Measurements from ENCODE around the gene TP53I13. TPM values are rescaled to one million over a fixed set of nuclear protein-coding genes. Genes with fewer than 3 reads are reported as not detected.

Gene TP53I13, protein sequence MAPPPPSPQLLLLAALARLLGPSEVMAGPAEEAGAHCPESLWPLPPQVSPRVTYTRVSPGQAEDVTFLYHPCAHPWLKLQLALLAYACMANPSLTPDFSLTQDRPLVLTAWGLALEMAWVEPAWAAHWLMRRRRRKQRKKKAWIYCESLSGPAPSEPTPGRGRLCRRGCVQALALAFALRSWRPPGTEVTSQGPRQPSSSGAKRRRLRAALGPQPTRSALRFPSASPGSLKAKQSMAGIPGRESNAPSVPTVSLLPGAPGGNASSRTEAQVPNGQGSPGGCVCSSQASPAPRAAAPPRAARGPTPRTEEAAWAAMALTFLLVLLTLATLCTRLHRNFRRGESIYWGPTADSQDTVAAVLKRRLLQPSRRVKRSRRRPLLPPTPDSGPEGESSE
- 100 to 1,000 TPM in 2 of 4 donors, 10 to 100 TPM in 2; 66.4 to 326 (median 192) TPM for polyA plus RNA-seq
- long read RNA-seq, donor 1 = 0 reads
- long read RNA-seq, donor 2, transcript TP53I13-201 (7 exons, 1,530 nt) = major isoform, 14 of 15 reads
- long read RNA-seq, donor 2, partial matches to known transcripts = 0 of 15 reads
- long read RNA-seq, donor 2, other reads (novel, unspliced or antisense) = 0 of 15 reads
- long read RNA-seq, donor 3, transcript TP53I13-201 (7 exons, 1,530 nt) = major isoform, 13 of 33 reads
- long read RNA-seq, donor 3, transcript TP53I13-206 (1 exons, 2,468 nt) = minor isoform, 12 of 33 reads
- long read RNA-seq, donor 3, partial matches to known transcripts = 8 of 33 reads
- long read RNA-seq, donor 3, other reads (novel, unspliced or antisense) = 0 of 33 reads
- long read RNA-seq, donor 4 = 0 reads
- long read RNA-seq, donor 5, transcript TP53I13-206 (1 exons, 2,468 nt) = minor isoform, 6 of 28 reads
- long read RNA-seq, donor 5, transcript TP53I13-201 (7 exons, 1,530 nt) = major isoform, 11 of 28 reads
- long read RNA-seq, donor 5, partial matches to known transcripts = 11 of 28 reads
- long read RNA-seq, donor 5, other reads (novel, unspliced or antisense) = 0 of 28 reads
- long read RNA-seq, donor 6, transcript TP53I13-206 (1 exons, 2,468 nt) = minor isoform, 8 of 25 reads
- long read RNA-seq, donor 6, transcript TP53I13-201 (7 exons, 1,530 nt) = major isoform, 10 of 25 reads
- long read RNA-seq, donor 6, partial matches to known transcripts = 7 of 25 reads
- long read RNA-seq, donor 6, other reads (novel, unspliced or antisense) = 0 of 25 reads
- long read RNA-seq, donor 7, transcript TP53I13-201 (7 exons, 1,530 nt) = major isoform, 28 of 42 reads
- long read RNA-seq, donor 7, transcript TP53I13-206 (1 exons, 2,468 nt) = minor isoform, 5 of 42 reads
- long read RNA-seq, donor 7, partial matches to known transcripts = 7 of 42 reads
- long read RNA-seq, donor 7, other reads (novel, unspliced or antisense) = 0 of 42 reads
- long read RNA-seq, donor 8, partial matches to known transcripts = 0 of 4 reads
- long read RNA-seq, donor 8, other reads (novel, unspliced or antisense) = 0 of 4 reads
- long read RNA-seq, donor 9, partial matches to known transcripts = 0 of 7 reads
- long read RNA-seq, donor 9, other reads (novel, unspliced or antisense) = 0 of 7 reads
- long read RNA-seq, donor 10, transcript TP53I13-201 (7 exons, 1,530 nt) = major isoform, 20 of 27 reads
- long read RNA-seq, donor 10, partial matches to known transcripts = 5 of 27 reads
- long read RNA-seq, donor 10, other reads (novel, unspliced or antisense) = 0 of 27 reads

DNA sequence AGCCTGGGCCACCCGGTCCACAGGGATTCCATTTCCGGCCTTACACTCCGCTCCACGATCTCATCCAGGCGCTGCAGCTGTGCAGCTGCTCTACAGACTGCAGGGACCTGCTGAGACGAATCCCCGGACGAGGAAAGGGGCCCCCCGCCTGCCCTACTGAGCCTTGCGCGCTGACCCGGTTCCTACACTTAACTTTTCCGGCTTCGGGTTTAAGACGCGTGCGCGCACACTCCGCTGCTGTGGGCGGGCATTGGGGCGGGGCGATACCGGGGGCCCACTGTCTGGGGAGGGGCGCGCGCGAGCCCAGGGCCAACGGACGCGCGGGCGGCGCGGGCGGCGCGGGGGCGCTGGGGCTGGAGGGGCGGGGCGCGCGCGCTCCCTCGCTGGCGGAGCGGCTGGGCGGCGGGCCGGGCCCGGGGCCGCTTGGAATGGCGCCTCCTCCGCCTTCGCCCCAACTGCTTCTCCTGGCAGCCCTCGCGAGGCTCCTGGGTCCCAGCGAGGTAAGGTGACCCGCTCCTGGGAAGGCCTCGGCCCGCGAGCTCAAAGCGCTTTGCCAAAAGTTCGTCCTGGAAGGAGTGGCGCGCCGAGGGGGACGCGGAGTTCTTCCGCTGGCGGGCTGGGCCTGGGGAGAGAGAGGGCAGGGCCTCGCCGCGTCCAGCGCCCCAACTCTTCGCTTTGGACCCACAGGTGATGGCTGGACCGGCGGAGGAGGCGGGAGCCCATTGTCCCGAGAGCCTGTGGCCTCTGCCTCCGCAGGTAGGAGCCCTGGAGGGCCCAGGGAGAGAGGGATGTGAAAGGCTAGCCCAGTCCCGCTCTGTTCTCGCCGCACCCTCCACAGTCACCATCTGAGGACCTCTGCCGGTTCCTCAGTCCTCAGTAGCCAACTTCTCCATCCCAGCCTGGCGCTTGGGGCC, at the start of gene TP53I13:
TP53I13 (plus strand) TSS at position 371 of the 914 bp plus-strand sequence; CDS start at position 429, 58 bp downstream.
- H3K4me3 ChIP-seq (ENCODE audit: low read depth in 1 of 3, low read length in 3 of 3) = peak within 1 kb of the TSS; percentile 52 to 83 (median 79)
- peaks cover 0 to 51% (median 10%) of the 10 kb centered on the region in 3 donors for H3K4me1 ChIP-seq (ENCODE audit: control insufficient read depth in 3 of 3, insufficient read depth in 2 of 3, low read depth in 1 of 3, low read length in 2 of 3)
- peaks cover 0 to 8% (median 0%) of the 10 kb centered on the region in 3 donors for H3K27me3 ChIP-seq (ENCODE audit: control insufficient read depth in 3 of 3, insufficient read depth in 3 of 3, low read length in 3 of 3)
- peak; percentile 89 to 96 for DNase-seq
- no peak for FAIRE-seq
- 1% methylated on average over 50 to 85 of the region's 85 CpGs for WGBS, 3 donors
- peak within 1 kb of the TSS; percentile 86 to 99 (median 97) for H3K27ac ChIP-seq (ENCODE audit: low read depth in 1 of 3, low read length in 2 of 3)
- no peaks in the 10 kb centered on the region for H3K9me3 ChIP-seq (ENCODE audit: control insufficient read depth in 2 of 2, insufficient read depth in 1 of 2, low read depth in 1 of 2, low read length in 1 of 2)
- peaks cover 0 to 43% (median 0%) of the 10 kb centered on the region in 3 donors for H3K36me3 ChIP-seq (ENCODE audit: control insufficient read depth in 3 of 3, insufficient read depth in 2 of 3, low read depth in 1 of 3, low read length in 3 of 3)

DNA sequence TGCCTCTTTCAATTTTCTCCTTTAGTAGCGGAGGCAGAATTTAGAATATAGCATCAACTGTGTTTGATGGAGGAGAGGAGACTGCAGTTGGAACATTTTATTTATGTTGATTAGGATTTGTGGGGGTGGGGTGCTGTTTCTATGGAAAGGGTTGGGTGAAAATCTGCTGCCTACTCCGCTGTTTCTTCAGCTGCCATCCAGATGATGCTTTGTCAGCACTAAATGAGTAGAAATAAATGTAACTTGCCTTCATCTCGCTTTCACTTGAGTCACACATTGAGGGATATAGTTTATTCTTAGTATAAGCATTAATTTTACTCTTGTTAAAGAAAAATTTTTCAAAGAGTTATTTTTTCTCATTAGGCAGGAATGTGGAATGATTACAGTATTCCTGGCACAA, 43.8 kb upstream of the TP53I13 start:
- Histone ChIP-seq H3K27ac (ENCODE audit: low read depth in 1 of 3, low read length in 2 of 3) (no peak overlapping the region), H3K9me3 (ENCODE audit: control insufficient read depth in 2 of 2, insufficient read depth in 1 of 2, low read depth in 1 of 2, low read length in 1 of 2) (no peaks in the 10 kb centered on the region), H3K4me3 (ENCODE audit: low read depth in 1 of 3, low read length in 3 of 3) (no peak overlapping the region), H3K4me1 (ENCODE audit: control insufficient read depth in 3 of 3, insufficient read depth in 2 of 3, low read depth in 1 of 3, low read length in 2 of 3) (no peaks in the 10 kb centered on the region), H3K27me3 (ENCODE audit: control insufficient read depth in 3 of 3, insufficient read depth in 3 of 3, low read length in 3 of 3) (no peaks in the 10 kb centered on the region), H3K36me3 (ENCODE audit: control insufficient read depth in 3 of 3, insufficient read depth in 2 of 3, low read depth in 1 of 3, low read length in 3 of 3) (peaks cover 2 to 59% (median 10%) of the 10 kb centered on the region in 3 donors)
- DNase-seq (no peak), FAIRE-seq (no peak)
- whole genome bisulfite sequencing, 3 donors = 98 to 99% (median 98%) methylated on average over 3 of the region's 3 CpGs

DNA sequence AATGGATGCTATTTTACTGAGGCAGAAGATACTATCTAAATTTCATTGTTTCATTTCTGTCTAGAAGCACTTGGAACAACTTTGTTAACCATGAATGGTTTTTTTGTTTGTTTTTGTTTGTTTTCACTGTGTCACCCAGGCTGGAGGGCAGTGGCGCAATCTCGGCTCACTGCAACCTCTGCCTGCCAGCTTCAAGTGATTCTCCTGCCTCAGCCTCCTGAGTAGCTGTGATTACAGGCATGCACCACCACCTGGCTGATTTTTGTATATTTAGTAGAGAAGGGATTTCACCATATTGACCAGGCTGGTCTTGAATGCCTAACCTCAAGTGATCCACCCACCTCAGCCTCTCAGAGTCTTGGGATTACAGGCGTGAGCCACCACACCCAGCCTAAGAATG, 42.2 kb upstream of the TP53I13 start:
- Histone ChIP-seq H3K4me1 (ENCODE audit: control insufficient read depth in 3 of 3, insufficient read depth in 2 of 3, low read depth in 1 of 3, low read length in 2 of 3) (no peaks in the 10 kb centered on the region), H3K36me3 (ENCODE audit: control insufficient read depth in 3 of 3, insufficient read depth in 2 of 3, low read depth in 1 of 3, low read length in 3 of 3) (peaks cover 2 to 50% (median 18%) of the 10 kb centered on the region in 3 donors), H3K4me3 (ENCODE audit: low read depth in 1 of 3, low read length in 3 of 3) (no peak overlapping the region), H3K9me3 (ENCODE audit: control insufficient read depth in 2 of 2, insufficient read depth in 1 of 2, low read depth in 1 of 2, low read length in 1 of 2) (no peaks in the 10 kb centered on the region), H3K27ac (ENCODE audit: low read depth in 1 of 3, low read length in 2 of 3) (no peak overlapping the region), H3K27me3 (ENCODE audit: control insufficient read depth in 3 of 3, insufficient read depth in 3 of 3, low read length in 3 of 3) (no peaks in the 10 kb centered on the region)
- FAIRE-seq (no peak), DNase-seq (no peak)
- WGBS, 3 donors = 94 to 99% (median 95%) methylated on average over 3 of the region's 3 CpGs

DNA sequence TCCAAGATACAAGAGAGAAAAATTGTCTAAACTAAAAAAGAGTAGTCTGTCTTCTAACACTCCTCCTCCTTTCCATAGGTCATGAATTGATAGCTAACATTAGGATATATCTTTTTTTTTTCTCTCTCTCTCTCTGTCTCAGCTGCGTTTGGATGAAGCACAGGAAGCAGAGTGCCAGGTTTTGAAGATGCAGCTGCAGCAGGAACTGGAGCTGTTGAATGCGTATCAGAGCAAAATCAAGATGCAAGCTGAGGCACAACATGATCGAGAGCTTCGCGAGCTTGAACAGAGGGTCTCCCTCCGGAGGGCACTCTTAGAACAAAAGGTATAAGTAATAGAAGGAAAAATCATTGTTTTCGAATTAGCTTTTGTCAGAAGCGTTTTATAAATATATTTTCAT, 34.5 kb upstream of the TP53I13 start:
- FAIRE-seq (no peak), DNase-seq (no peak)
- H3K4me3 ChIP-seq (ENCODE audit: low read depth in 1 of 3, low read length in 3 of 3) = no peak overlapping the region
- peaks cover 10 to 48% (median 14%) of the 10 kb centered on the region in 3 donors for H3K36me3 ChIP-seq (ENCODE audit: control insufficient read depth in 3 of 3, insufficient read depth in 2 of 3, low read depth in 1 of 3, low read length in 3 of 3)
- 92 to 97% (median 97%) methylated on average over 8 of the region's 8 CpGs for WGBS, 3 donors
- no peak overlapping the region for H3K27ac ChIP-seq (ENCODE audit: low read depth in 1 of 3, low read length in 2 of 3)
- no peaks in the 10 kb centered on the region for H3K27me3 ChIP-seq (ENCODE audit: control insufficient read depth in 3 of 3, insufficient read depth in 3 of 3, low read length in 3 of 3)
- no peaks in the 10 kb centered on the region for H3K9me3 ChIP-seq (ENCODE audit: control insufficient read depth in 2 of 2, insufficient read depth in 1 of 2, low read depth in 1 of 2, low read length in 1 of 2)
- H3K4me1 ChIP-seq (ENCODE audit: control insufficient read depth in 3 of 3, insufficient read depth in 2 of 3, low read depth in 1 of 3, low read length in 2 of 3) = no peaks in the 10 kb centered on the region

DNA sequence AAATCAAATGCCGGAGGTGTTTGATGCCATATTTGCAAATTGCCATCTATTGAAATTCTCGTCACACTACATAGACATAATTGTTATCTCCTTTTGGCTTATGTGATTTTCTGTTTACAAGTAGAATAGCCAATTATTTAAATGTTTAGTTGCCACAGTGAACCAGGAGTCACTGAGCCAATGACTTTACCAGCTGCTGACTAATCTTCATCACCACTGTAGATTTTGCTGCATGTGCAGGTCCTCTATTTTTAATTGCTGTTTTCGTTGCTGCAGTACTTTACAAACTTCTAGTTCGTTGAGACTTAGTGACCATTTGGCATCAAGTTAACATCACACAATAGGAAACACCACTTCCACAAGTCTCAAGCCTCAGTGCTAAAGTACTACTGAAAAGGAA, 24.4 kb upstream of the TP53I13 start:
- Histone ChIP-seq H3K27ac (ENCODE audit: low read depth in 1 of 3, low read length in 2 of 3) (no peak overlapping the region), H3K9me3 (ENCODE audit: control insufficient read depth in 2 of 2, insufficient read depth in 1 of 2, low read depth in 1 of 2, low read length in 1 of 2) (no peaks in the 10 kb centered on the region), H3K4me3 (ENCODE audit: low read depth in 1 of 3, low read length in 3 of 3) (no peak overlapping the region), H3K27me3 (ENCODE audit: control insufficient read depth in 3 of 3, insufficient read depth in 3 of 3, low read length in 3 of 3) (no peaks in the 10 kb centered on the region), H3K4me1 (ENCODE audit: control insufficient read depth in 3 of 3, insufficient read depth in 2 of 3, low read depth in 1 of 3, low read length in 2 of 3) (no peaks in the 10 kb centered on the region), H3K36me3 (ENCODE audit: control insufficient read depth in 3 of 3, insufficient read depth in 2 of 3, low read depth in 1 of 3, low read length in 3 of 3) (peaks cover 5 to 27% (median 5%) of the 10 kb centered on the region in 3 donors)
- 83 to 93% (median 92%) methylated on average over 4 of the region's 4 CpGs for WGBS, 3 donors
- FAIRE-seq (no peak), DNase-seq (no peak)

DNA sequence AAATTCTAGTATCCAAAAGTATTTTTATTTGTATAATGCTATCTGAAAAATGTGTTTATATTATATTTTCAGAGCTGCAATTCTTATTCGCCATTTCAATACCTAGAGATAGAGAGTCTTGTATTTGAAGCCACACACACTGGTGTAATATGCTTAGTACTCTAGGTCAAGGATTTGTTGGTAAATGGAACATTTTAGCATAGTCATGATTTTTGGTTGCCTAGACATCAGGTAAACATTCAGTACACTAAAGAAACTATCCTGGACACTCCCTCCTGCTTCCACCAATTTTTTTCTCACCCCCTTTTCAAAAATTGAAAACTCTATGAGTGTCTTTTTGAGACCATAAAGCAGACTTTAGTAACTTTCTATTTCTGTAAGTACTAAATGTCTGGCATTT, 22.4 kb upstream of the TP53I13 start:
- no peak overlapping the region for H3K27ac ChIP-seq (ENCODE audit: low read depth in 1 of 3, low read length in 2 of 3)
- no peak for FAIRE-seq
- H3K4me3 ChIP-seq (ENCODE audit: low read depth in 1 of 3, low read length in 3 of 3) = no peak overlapping the region
- H3K36me3 ChIP-seq (ENCODE audit: control insufficient read depth in 3 of 3, insufficient read depth in 2 of 3, low read depth in 1 of 3, low read length in 3 of 3) = peaks cover 4 to 16% (median 5%) of the 10 kb centered on the region in 3 donors
- H3K27me3 ChIP-seq (ENCODE audit: control insufficient read depth in 3 of 3, insufficient read depth in 3 of 3, low read length in 3 of 3) = no peaks in the 10 kb centered on the region
- H3K9me3 ChIP-seq (ENCODE audit: control insufficient read depth in 2 of 2, insufficient read depth in 1 of 2, low read depth in 1 of 2, low read length in 1 of 2) = no peaks in the 10 kb centered on the region
- 97 to 100% (median 97%) methylated on average over 1 of the region's 1 CpG for WGBS, 3 donors
- peaks cover 0 to 4% (median 0%) of the 10 kb centered on the region in 3 donors for H3K4me1 ChIP-seq (ENCODE audit: control insufficient read depth in 3 of 3, insufficient read depth in 2 of 3, low read depth in 1 of 3, low read length in 2 of 3)
- no peak for DNase-seq

DNA sequence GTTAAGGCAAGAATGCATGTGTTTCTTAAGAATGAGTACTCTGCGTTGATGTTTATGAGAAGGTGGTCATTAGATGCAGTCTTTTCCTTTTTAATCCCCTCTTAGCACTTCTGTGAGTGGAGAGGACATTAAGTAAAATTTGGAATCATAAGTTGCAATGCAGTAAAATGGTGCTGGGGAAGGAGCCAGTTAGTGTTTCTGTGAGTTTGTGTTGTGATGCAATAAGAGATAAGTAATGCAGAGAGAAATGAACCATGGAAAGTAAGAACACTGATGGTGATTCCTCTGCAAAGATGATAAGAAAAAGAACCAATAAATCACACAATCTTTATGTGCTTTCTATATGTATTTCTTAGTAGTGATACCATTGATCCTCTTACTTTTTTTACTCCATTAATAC, 21.7 kb upstream of the TP53I13 start:
- DNase-seq (no peak), FAIRE-seq (no peak)
- Histone ChIP-seq H3K4me1 (ENCODE audit: control insufficient read depth in 3 of 3, insufficient read depth in 2 of 3, low read depth in 1 of 3, low read length in 2 of 3) (peaks cover 0 to 4% (median 0%) of the 10 kb centered on the region in 3 donors), H3K36me3 (ENCODE audit: control insufficient read depth in 3 of 3, insufficient read depth in 2 of 3, low read depth in 1 of 3, low read length in 3 of 3) (peaks cover 4 to 9% (median 5%) of the 10 kb centered on the region in 3 donors), H3K9me3 (ENCODE audit: control insufficient read depth in 2 of 2, insufficient read depth in 1 of 2, low read depth in 1 of 2, low read length in 1 of 2) (no peaks in the 10 kb centered on the region), H3K27ac (ENCODE audit: low read depth in 1 of 3, low read length in 2 of 3) (no peak overlapping the region), H3K4me3 (ENCODE audit: low read depth in 1 of 3, low read length in 3 of 3) (no peak overlapping the region), H3K27me3 (ENCODE audit: control insufficient read depth in 3 of 3, insufficient read depth in 3 of 3, low read length in 3 of 3) (no peaks in the 10 kb centered on the region)
- 89 to 93% (median 91%) methylated on average over 1 of the region's 1 CpG for WGBS, 3 donors

Data from small intestine (tissue), 16 donors.